HEK293T (cell line): ENCODE measurements around the gene SZRD1.

ENCODE experiments used
- ARNT ChIP-seq: fragments of 450-650 bp; IDR thresholded peaks from 2 replicates; pipeline ENCODE4 v1.6.1; 2017; ENCODE audit warnings: mild to moderate bottlenecking
- BHLHE40 ChIP-seq: fragments of 450-650 bp; IDR thresholded peaks from 2 replicates; pipeline ENCODE4 v1.6.1; 2016; ENCODE audit warnings: mild to moderate bottlenecking, moderate library complexity, borderline replicate concordance
- ELF4 ChIP-seq: fragments of 450-650 bp; IDR thresholded peaks from 2 replicates; pipeline ENCODE4 v1.6.1; 2017; ENCODE audit warnings: antibody characterized with exemption
- FOXA1 ChIP-seq: fragments of 450-650 bp; IDR thresholded peaks from 2 replicates; pipeline ENCODE4 v1.6.1; 2016; ENCODE audit warnings: mild to moderate bottlenecking
- FOXK2 ChIP-seq: fragments of 450-650 bp; IDR thresholded peaks from 2 replicates; pipeline ENCODE4 v1.6.1; 2016; ENCODE audit warnings: mild to moderate bottlenecking
- FOXM1 ChIP-seq: fragments of 450-650 bp; IDR thresholded peaks from 2 replicates; pipeline ENCODE4 v1.6.1; 2017; ENCODE audit warnings: mild to moderate bottlenecking, borderline replicate concordance
- HDGF ChIP-seq: fragments of 450-650 bp; IDR thresholded peaks from 2 replicates; pipeline ENCODE4 v1.6.1; 2017; ENCODE audit warnings: antibody characterized with exemption, borderline replicate concordance
- LEF1 ChIP-seq: fragments of 450-650 bp; IDR thresholded peaks from 2 replicates; pipeline ENCODE4 v1.6.1; 2017; ENCODE audit warnings: mild to moderate bottlenecking, borderline replicate concordance
- NFRKB ChIP-seq: fragments of 450-650 bp; IDR thresholded peaks from 2 replicates; pipeline ENCODE4 v1.6.1; 2016; ENCODE audit warnings: mild to moderate bottlenecking, moderate library complexity
- PKNOX1 ChIP-seq: fragments of 450-650 bp; IDR thresholded peaks from 2 replicates; pipeline ENCODE4 v1.6.1; 2016
- SP1 ChIP-seq: fragments of 450-650 bp; IDR thresholded peaks from 2 replicates; pipeline ENCODE4 v1.6.1; 2017
- SUZ12 ChIP-seq: fragments of 450-650 bp; IDR thresholded peaks from 2 replicates; pipeline ENCODE4 v1.6.1; 2016; ENCODE audit warnings: mild to moderate bottlenecking
- TARDBP ChIP-seq: fragments of 450-650 bp; IDR thresholded peaks from 2 replicates; pipeline ENCODE4 v1.6.1; 2016
- ZNF384 ChIP-seq: fragments of 450-650 bp; IDR thresholded peaks from 2 replicates; pipeline ENCODE4 v1.6.1; 2016

- TF ChIP-seq FOXM1 = no peak
- TF ChIP-seq FOXK2 = no peak
- no peak for TF ChIP-seq ELF4
- no peak for TF ChIP-seq TARDBP
- no peak for TF ChIP-seq NFRKB
- no peak for TF ChIP-seq SUZ12
- no peak for TF ChIP-seq BHLHE40
- no peak for TF ChIP-seq ARNT
- TF ChIP-seq ZNF384 = no peak
- no peak for TF ChIP-seq SP1
- TF ChIP-seq LEF1 = no peak
- TF ChIP-seq PKNOX1 = no peak
- TF ChIP-seq HDGF = no peak
- TF ChIP-seq FOXA1 = no peak
Observed at GRCh38 chr1:16372535-16373285, 5.7 kb downstream of the SZRD1 start.
